ENCODE data around the gene C17orf67.

Gene C17orf67

GRCh38 chr17:56809106-56809819 lies 24.5 kb downstream of the C17orf67 start:
- no peaks in the 10 kb centered on the region for H3K9me3 Mint-ChIP-seq
- peaks cover 42% of the 10 kb centered on the region for H3K4me1 Mint-ChIP-seq
- H3K36me3 Mint-ChIP-seq (ENCODE audit: low read depth): no peaks in the 10 kb centered on the region
- TF ChIP-seq, protein P1, sequence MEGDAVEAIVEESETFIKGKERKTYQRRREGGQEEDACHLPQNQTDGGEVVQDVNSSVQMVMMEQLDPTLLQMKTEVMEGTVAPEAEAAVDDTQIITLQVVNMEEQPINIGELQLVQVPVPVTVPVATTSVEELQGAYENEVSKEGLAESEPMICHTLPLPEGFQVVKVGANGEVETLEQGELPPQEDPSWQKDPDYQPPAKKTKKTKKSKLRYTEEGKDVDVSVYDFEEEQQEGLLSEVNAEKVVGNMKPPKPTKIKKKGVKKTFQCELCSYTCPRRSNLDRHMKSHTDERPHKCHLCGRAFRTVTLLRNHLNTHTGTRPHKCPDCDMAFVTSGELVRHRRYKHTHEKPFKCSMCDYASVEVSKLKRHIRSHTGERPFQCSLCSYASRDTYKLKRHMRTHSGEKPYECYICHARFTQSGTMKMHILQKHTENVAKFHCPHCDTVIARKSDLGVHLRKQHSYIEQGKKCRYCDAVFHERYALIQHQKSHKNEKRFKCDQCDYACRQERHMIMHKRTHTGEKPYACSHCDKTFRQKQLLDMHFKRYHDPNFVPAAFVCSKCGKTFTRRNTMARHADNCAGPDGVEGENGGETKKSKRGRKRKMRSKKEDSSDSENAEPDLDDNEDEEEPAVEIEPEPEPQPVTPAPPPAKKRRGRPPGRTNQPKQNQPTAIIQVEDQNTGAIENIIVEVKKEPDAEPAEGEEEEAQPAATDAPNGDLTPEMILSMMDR (IDR thresholded peaks at IDR 0.05; ENCODE audit: unreplicated experiment in 3 of 3): no peak
- H3K27me3 Mint-ChIP-seq (ENCODE audit: low read depth): peaks cover 4% of the 10 kb centered on the region
- H3K27ac Mint-ChIP-seq: no peak overlapping the region
- no peak overlapping the region for H3K4me3 Mint-ChIP-seq

GRCh38 chr17:56808503-56808902 lies 25.2 kb downstream of the C17orf67 start:
- Mint-ChIP-seq H3K27ac (no peak overlapping the region), H3K4me1 (peaks cover 43% of the 10 kb centered on the region), H3K4me3 (no peak overlapping the region), H3K27me3 (ENCODE audit: low read depth) (peaks cover 4% of the 10 kb centered on the region), H3K36me3 (ENCODE audit: low read depth) (no peaks in the 10 kb centered on the region), H3K9me3 (no peaks in the 10 kb centered on the region)
- TF ChIP-seq, protein P1 (IDR thresholded peaks at IDR 0.05; ENCODE audit: unreplicated experiment in 3 of 3): no peak

DNA sequence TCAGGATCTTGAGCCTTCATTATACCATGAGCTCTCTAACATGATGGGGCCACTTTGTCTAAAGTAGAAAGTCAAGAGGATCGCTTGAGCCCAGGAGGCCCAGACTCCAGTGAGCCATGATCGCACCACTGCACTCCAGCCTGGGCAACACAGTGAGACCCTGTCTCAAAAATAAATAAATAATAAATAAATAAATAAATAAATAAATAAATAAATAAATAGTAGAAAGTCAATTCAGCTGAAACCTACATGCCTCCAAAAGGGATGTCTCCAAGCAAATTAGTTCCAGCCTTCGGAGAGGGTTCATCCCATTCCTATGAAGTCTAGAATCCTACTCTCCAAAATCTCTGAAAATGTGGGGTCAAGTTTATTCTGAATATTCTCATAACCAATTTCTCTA lies 26.0 kb downstream of the C17orf67 start:
- TF ChIP-seq, protein P1 (IDR thresholded peaks at IDR 0.05; ENCODE audit: unreplicated experiment in 3 of 3): no peak
- Mint-ChIP-seq H3K4me3 (no peak overlapping the region), H3K27me3 (ENCODE audit: low read depth) (no peaks in the 10 kb centered on the region), H3K9me3 (no peaks in the 10 kb centered on the region), H3K36me3 (ENCODE audit: low read depth) (no peaks in the 10 kb centered on the region), H3K27ac (no peak overlapping the region), H3K4me1 (peaks cover 40% of the 10 kb centered on the region)

DNA sequence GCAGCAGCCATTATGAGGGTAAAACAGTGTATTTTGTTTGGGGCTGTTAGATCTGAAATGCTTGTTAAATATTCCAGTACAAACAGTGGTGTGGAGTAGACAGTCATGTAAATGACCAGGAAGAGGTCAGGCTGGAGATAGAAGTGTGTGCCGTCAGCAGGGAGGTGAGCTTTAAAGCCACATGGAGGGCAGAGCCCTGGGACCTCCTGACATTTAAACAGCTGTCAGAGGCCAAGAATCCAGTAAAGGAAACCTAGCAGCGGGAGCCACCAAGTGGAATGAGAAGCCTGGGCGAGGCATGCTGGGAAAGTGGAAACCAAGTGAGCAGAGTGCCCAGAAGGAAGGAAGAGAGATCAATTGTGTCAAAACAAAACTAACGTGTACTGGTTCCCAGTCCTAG lies 26.8 kb downstream of the C17orf67 start:
- Mint-ChIP-seq H3K4me1 (peaks cover 34% of the 10 kb centered on the region), H3K36me3 (ENCODE audit: low read depth) (no peaks in the 10 kb centered on the region), H3K4me3 (no peak overlapping the region), H3K27me3 (ENCODE audit: low read depth) (no peaks in the 10 kb centered on the region), H3K9me3 (no peaks in the 10 kb centered on the region), H3K27ac (peak overlapping the region in 2 of 3 experiments; percentile 2 to 27)
- TF ChIP-seq, protein P1 (IDR thresholded peaks at IDR 0.05; ENCODE audit: unreplicated experiment in 3 of 3): no peak

DNA sequence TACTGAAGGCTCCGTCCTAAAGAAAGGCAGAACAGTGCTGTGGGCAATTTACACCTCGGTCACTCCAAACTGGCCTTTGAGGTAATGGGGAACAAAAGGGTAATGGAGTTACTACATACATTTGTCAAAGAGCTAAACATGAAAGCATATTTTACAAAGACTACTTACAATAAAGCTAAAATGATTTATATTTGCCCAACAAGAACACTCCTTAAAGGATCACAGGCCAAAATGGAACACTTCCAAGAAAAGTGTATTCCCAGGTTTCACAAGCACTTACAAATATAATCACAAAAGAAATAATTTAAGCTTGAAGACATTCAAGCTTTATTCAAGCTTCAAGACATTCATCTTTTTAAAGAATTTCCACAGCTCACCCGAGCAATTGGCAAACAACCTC lies 29.3 kb downstream of the C17orf67 start:
- Mint-ChIP-seq H3K4me1 (peaks cover 33% of the 10 kb centered on the region), H3K36me3 (ENCODE audit: low read depth) (no peaks in the 10 kb centered on the region), H3K27me3 (ENCODE audit: low read depth) (peaks cover 4% of the 10 kb centered on the region), H3K9me3 (no peaks in the 10 kb centered on the region), H3K4me3 (no peak overlapping the region), H3K27ac (peak overlapping the region; percentile 19 to 43 (median 30))
- TF ChIP-seq, protein P1 (IDR thresholded peaks at IDR 0.05; ENCODE audit: unreplicated experiment in 3 of 3): no peak

DNA sequence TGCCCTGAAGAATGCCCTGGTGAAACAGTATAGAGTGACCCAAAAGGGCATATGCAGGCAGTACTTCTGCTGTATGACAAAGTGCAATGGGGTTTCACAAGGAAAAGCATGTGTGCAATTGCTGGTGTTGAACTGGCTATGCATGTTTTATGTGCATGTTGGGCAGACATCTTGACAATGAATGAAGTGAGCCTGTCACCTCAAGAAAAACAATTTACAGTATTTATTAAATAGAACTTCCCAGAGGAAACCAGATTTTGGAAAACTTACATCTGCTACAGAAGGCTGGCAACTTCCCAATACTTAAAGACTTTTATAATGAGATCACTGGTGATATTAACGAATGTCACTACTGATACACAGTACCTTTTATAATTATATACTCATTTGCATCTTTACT lies 30.6 kb downstream of the C17orf67 start:
- Mint-ChIP-seq H3K36me3 (ENCODE audit: low read depth) (no peaks in the 10 kb centered on the region), H3K27ac (no peak overlapping the region), H3K27me3 (ENCODE audit: low read depth) (peaks cover 15% of the 10 kb centered on the region), H3K9me3 (no peaks in the 10 kb centered on the region), H3K4me3 (no peak overlapping the region), H3K4me1 (peaks cover 33% of the 10 kb centered on the region)
- TF ChIP-seq, protein P1 (IDR thresholded peaks at IDR 0.05; ENCODE audit: unreplicated experiment in 3 of 3): no peak
